K562 (cell line): ENCODE results near the gene ARHGAP18. TPM values are rescaled to one million over a fixed set of nuclear protein-coding genes. Genes with fewer than 3 reads are reported as not detected.

Experiments
- BRD4 ChIP-seq: fragments of 200-600 bp; sonication (generic); IDR thresholded peaks from 2 replicates; pipeline ENCODE4 v1.6.1; 2017; ENCODE audit warnings: inconsistent platforms
- CCAR2 ChIP-seq: fragments of 200-400 bp; formaldehyde crosslinking; IDR thresholded peaks from 2 replicates; pipeline ENCODE4 v1.6.1; 2017; ENCODE audit warnings: mild to moderate bottlenecking, low read depth, low read length
- FOSL1 ChIP-seq: fragments of 200-800 bp; sonication (Bioruptor generic); conservative IDR thresholded peaks from 2 replicates; pipeline ENCODE4 v1.6.1; 2016; ENCODE audit warnings: missing genetic modification characterization, missing compliant biosample characterization
- HDAC6 ChIP-seq: IDR thresholded peaks from 2 replicates; pipeline ENCODE4 v1.6.1; 2012; ENCODE audit warnings: low read depth, mild to moderate bottlenecking, control low read depth, inconsistent platforms, low read length, moderate library complexity
- ILF3 ChIP-seq: fragments of 450-650 bp; IDR thresholded peaks from 2 replicates; pipeline ENCODE4 v1.6.1; 2018; ENCODE audit warnings: antibody characterized with exemption, mild to moderate bottlenecking, moderate library complexity, borderline replicate concordance
- KHSRP ChIP-seq: fragments of 450-650 bp; IDR thresholded peaks from 2 replicates; pipeline ENCODE4 v1.6.1; 2017
- MTA2 ChIP-seq: fragments of 450-650 bp; IDR thresholded peaks from 2 replicates; pipeline ENCODE4 v1.6.1; 2016; ENCODE audit warnings: low read depth
- MTF1 ChIP-seq: fragments of 250-450 bp; sonication (Bioruptor Pico); IDR thresholded peaks from 2 replicates; pipeline ENCODE4 v1.9.0; 2021; ENCODE audit warnings: moderate library complexity, mild to moderate bottlenecking, inconsistent platforms, borderline replicate concordance
- NBN ChIP-seq: fragments of 450-650 bp; IDR thresholded peaks from 2 replicates; pipeline ENCODE4 v1.6.1; 2016; ENCODE audit warnings: low read depth, mild to moderate bottlenecking
- RCOR1 ChIP-seq, 2 experiments: IDR thresholded peaks; 2 replicates each; pipeline ENCODE4 v1.6.1; 2012; ENCODE audit warnings: low read depth in 2 of 2, low read length in 2 of 2, borderline replicate concordance in 1 of 2, improper control_type of control experiment in 1 of 2
- SIN3B ChIP-seq: fragments of 450-650 bp; IDR thresholded peaks from 2 replicates; pipeline ENCODE4 v1.6.1; 2017; ENCODE audit warnings: low read depth, mild to moderate bottlenecking, moderate library complexity
- SIRT6 ChIP-seq: IDR thresholded peaks from one replicate; pipeline ENCODE4 v1.6.1; 2012; ENCODE audit warnings: low read depth, mild to moderate bottlenecking, control low read depth, inconsistent platforms, low read length, moderate library complexity
- SNRNP70 ChIP-seq: fragments of 200-400 bp; formaldehyde crosslinking; optimal IDR thresholded peaks from 2 replicates; pipeline ENCODE3; 2017; ENCODE audit warnings: low read depth, low read length
- SPI1 ChIP-seq: IDR thresholded peaks from 2 replicates; pipeline ENCODE4 v1.6.1; 2011; ENCODE audit warnings: low read depth, low read length, control low read depth, borderline replicate concordance
- XRCC4 ChIP-seq: IDR thresholded peaks from one replicate; pipeline ENCODE4 v1.6.1; 2011; ENCODE audit not compliant: insufficient read depth, insufficient read length; ENCODE audit errors: extremely low read depth
- ZKSCAN8 ChIP-seq: fragments of 200-800 bp; sonication (Bioruptor generic); IDR thresholded peaks from 2 replicates; pipeline ENCODE4 v1.6.1; 2016; ENCODE audit warnings: missing genetic modification characterization, missing compliant biosample characterization
- ZNF282 ChIP-seq: sonication (generic); formaldehyde crosslinking; IDR thresholded peaks from 2 replicates; pipeline ENCODE4 v1.8.1; 2023; ENCODE audit warnings: missing genetic modification reagents
- ZNF324 ChIP-seq: fragments of 250-450 bp; sonication (Bioruptor Pico); IDR thresholded peaks from 2 replicates; pipeline ENCODE4 v1.4.0; 2020; ENCODE audit warnings: mild to moderate bottlenecking
- ZNF347 ChIP-seq: fragments of 450-650 bp; formaldehyde crosslinking; IDR thresholded peaks from 2 replicates; pipeline ENCODE4 v1.4.0; 2020; ENCODE audit warnings: low read depth, mild to moderate bottlenecking, moderate library complexity
- ZNF445 ChIP-seq: fragments of 250-450 bp; sonication (Bioruptor Pico); IDR thresholded peaks from 2 replicates; pipeline ENCODE4 v1.4.0; 2020; ENCODE audit warnings: low read depth, mild to moderate bottlenecking, moderate library complexity
- ZNF57 ChIP-seq: fragments of 450-650 bp; formaldehyde crosslinking; IDR thresholded peaks from 2 replicates; pipeline ENCODE4 v1.4.0; 2020; ENCODE audit warnings: mild to moderate bottlenecking, moderate library complexity
- polyA plus RNA-seq, 8 experiments: library from polyadenylated mRNA; depleted of rRNA in 4 of 8; stranded (reverse) in 5 of 8; unstranded in 3 of 8; fragments of >200 nt; fragmentation: Nextera tagmentation in 2 of 8; fragmentation: Illumina TruSeq in 1 of 8; extraction: Ambion mirVana in 2 of 8; extraction: Trizol in 1 of 8; gene quantifications; 2 replicates each; pipeline versions ENCODE4 v1.2.1 to v1.2.3, GENCODE V29; 2011 to 2014; ENCODE audit warnings: inconsistent platforms in 1 of 8, missing spikeins in 1 of 8
- total RNA-seq, 7 experiments: library from RNA; depleted of rRNA in 6 of 7; stranded (reverse); fragments of >200 nt in 6 of 7; fragmentation: Illumina TruSeq in 2 of 7; extraction: Trizol in 2 of 7; gene quantifications; 2 replicates each; pipeline versions ENCODE4 v1.2.1 to v1.2.3, GENCODE V29; 2011 to 2021; ENCODE audit warnings: low replicate concordance in 1 of 7
- TF ChIP-seq, protein P1 (sequence below): fragments of 450-650 bp; formaldehyde crosslinking; IDR thresholded peaks from 2 replicates; pipeline ENCODE4 v1.4.0; 2020; ENCODE audit warnings: mild to moderate bottlenecking, moderate library complexity
- TF ChIP-seq, protein P2 (sequence below): fragments of 450-650 bp; IDR thresholded peaks from 2 replicates; pipeline ENCODE4 v1.6.1; 2016; ENCODE audit warnings: low read depth

The ARHGAP18 gene
- total and polyA plus RNA-seq, 9 of the 15 experiments (the other 6 are each of a cell fraction or from before 2014, with no cell fraction given): 13.3 to 29.7 (median 21.1) TPM

DNA sequence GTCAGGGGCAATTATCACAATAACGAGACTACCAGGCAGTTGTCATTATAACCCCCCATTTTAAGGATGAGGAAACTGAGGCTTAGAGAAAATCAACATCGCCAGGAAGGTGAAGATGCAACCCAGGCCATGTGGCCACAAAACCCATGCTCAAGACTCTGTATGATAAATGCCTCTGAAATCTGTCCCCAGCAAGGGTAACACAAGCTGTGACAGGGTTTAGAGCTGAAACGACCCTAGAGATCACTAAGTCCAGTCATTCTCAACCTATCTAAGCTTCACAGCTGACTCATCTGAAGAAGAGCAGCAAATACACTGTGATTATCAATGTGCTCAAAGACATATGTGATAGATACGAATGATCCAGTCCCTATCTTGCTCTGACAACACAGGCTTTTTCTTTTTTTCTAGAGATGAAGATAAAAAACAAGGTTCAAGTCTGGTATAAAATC, 47.0 kb downstream of the ARHGAP18 start (continued):
- TF ChIP-seq XRCC4 (no peak), BRD4 (no peak), MTA2 (peak; percentile 80), ZNF324 (no peak), ZNF57 (CRISPR knock-in tag) (no peak), SNRNP70 (no peak), HDAC6 (no peak), KHSRP (no peak), ZNF347 (CRISPR knock-in tag) (no peak), SIN3B (no peak), MTF1 (CRISPR knock-in tag) (no peak), ZKSCAN8 (CRISPR knock-in tag) (no peak), SIRT6 (no peak), ZNF282 (CRISPR knock-in tag) (no peak), SPI1 (no peak), CCAR2 (no peak), NBN (no peak), ZNF445 (CRISPR knock-in tag) (no peak), FOSL1 (tag) (peak; percentile 75), RCOR1 (IDR thresholded peaks at IDR 0.05; ENCODE audit: borderline replicate concordance in 1 of 2, low read depth in 2 of 2, low read length in 2 of 2) (peak; percentile 5 to 75; a peak in 3 of 4 replicates), ILF3 (no peak)
- TF ChIP-seq, protein P1, sequence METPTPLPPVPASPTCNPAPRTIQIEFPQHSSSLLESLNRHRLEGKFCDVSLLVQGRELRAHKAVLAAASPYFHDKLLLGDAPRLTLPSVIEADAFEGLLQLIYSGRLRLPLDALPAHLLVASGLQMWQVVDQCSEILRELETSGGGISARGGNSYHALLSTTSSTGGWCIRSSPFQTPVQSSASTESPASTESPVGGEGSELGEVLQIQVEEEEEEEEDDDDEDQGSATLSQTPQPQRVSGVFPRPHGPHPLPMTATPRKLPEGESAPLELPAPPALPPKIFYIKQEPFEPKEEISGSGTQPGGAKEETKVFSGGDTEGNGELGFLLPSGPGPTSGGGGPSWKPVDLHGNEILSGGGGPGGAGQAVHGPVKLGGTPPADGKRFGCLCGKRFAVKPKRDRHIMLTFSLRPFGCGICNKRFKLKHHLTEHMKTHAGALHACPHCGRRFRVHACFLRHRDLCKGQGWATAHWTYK (CRISPR knock-in tag): no peak
- TF ChIP-seq, protein P2, sequence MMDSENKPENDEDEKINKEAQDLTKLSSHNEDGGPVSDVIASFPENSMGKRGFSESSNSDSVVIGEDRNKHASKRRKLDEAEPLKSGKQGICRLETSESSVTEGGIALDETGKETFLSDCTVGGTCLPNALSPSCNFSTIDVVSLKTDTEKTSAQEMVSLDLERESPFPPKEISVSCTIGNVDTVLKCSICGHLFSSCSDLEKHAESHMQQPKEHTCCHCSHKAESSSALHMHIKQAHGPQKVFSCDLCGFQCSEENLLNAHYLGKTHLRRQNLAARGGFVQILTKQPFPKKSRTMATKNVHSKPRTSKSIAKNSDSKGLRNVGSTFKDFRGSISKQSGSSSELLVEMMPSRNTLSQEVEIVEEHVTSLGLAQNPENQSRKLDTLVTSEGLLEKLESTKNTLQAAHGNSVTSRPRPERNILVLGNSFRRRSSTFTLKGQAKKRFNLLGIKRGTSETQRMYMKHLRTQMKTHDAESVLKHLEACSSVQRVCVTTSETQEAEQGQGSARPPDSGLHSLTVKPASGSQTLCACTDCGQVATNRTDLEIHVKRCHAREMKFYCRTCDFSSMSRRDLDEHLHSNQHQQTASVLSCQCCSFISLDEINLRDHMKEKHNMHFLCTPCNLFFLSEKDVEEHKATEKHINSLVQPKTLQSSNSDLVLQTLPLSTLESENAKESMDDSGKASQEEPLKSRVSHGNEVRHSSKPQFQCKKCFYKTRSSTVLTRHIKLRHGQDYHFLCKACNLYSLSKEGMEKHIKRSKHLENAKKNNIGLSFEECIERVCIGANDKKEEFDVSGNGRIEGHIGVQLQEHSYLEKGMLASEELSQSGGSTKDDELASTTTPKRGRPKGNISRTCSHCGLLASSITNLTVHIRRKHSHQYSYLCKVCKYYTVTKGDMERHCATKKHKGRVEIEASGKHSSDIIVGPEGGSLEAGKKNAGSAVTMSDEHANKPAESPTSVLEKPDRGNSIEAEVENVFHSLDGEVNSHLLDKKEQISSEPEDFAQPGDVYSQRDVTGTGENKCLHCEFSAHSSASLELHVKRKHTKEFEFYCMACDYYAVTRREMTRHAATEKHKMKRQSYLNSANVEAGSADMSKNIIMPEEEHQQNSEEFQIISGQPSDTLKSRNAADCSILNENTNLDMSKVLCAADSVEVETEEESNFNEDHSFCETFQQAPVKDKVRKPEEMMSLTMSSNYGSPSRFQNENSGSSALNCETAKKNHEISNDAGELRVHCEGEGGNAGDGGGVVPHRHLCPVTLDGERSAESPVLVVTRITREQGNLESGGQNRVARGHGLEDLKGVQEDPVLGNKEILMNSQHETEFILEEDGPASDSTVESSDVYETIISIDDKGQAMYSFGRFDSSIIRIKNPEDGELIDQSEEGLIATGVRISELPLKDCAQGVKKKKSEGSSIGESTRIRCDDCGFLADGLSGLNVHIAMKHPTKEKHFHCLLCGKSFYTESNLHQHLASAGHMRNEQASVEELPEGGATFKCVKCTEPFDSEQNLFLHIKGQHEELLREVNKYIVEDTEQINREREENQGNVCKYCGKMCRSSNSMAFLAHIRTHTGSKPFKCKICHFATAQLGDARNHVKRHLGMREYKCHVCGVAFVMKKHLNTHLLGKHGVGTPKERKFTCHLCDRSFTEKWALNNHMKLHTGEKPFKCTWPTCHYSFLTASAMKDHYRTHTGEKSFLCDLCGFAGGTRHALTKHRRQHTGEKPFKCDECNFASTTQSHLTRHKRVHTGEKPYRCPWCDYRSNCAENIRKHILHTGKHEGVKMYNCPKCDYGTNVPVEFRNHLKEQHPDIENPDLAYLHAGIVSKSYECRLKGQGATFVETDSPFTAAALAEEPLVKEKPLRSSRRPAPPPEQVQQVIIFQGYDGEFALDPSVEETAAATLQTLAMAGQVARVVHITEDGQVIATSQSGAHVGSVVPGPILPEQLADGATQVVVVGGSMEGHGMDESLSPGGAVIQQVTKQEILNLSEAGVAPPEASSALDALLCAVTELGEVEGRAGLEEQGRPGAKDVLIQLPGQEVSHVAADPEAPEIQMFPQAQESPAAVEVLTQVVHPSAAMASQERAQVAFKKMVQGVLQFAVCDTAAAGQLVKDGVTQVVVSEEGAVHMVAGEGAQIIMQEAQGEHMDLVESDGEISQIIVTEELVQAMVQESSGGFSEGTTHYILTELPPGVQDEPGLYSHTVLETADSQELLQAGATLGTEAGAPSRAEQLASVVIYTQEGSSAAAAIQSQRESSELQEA: no peak
